Raji (cell line): ENCODE results near the gene MTRFR.

Experiments
- POLR2A ChIP-seq: IDR thresholded peaks from 2 replicates; pipeline ENCODE4 v1.6.1; 2011; ENCODE audit warnings: low read depth, low read length, control low read depth; ENCODE audit not compliant: insufficient read depth

MTRFR gene

DNA sequence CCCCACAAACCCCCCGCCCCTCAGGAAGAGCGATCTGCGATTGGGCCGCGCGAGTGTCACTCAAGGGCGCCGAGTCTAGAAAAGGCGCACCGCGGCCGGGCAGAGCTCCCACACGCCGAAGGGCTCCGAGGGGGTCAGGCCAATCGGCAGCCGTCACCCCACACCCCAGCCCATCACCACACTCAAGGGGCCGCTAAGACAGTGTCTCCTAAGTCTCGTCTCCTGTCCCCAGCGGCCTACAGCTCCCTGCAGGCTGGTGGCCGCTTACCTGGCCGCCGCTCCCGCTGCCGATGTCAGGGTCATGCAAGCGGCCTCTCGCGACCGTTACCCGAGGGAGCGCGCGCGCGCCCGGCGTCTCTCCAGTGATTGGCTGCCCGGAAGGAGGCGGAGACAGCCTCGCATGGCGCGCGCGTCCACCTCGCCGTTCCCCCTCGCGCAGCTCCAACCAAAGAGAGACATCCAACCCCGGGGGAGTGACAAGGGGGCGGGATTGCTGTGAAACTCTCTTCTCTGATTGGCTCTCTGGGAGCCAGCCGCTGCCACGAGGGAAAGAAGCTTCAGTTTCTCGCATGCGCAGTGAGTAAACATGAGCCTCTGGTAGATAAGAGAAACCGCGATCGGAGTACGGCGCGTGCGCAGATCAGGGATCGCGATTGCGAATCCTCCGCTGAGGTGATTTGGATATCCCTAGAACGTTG, at the start of gene MTRFR, which contains the start of gene MPHOSPH9:
MTRFR (plus strand) TSS at position 630 of the 698 bp plus-strand sequence. CDS start 20,239 bp downstream, outside the sequence.
MPHOSPH9 (minus strand) TSS at position 335 of the 698 bp plus-strand sequence. CDS start 2,777 bp downstream, outside the sequence.
- TF ChIP-seq POLR2A = peak; percentile 99

DNA sequence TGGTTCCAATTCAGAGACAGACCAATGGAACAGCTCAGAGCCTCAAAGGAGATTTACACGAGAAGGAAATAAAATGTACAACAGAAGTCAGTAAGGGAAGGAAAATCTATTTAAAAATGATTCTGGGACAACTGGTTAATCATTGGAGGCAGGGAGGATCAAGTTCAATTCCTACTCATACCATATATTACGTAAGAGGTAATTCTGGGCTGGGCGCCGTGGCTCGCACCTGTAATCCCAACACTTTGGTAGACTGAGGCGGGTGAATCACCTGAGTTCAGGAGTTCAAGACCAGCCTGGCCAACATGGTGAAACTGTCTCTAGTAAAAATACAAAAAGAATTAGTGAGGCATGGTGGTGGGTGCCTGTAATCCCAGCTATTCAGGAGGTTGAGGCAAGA, 45.6 kb upstream of the MTRFR start:
- no peak for TF ChIP-seq POLR2A

DNA sequence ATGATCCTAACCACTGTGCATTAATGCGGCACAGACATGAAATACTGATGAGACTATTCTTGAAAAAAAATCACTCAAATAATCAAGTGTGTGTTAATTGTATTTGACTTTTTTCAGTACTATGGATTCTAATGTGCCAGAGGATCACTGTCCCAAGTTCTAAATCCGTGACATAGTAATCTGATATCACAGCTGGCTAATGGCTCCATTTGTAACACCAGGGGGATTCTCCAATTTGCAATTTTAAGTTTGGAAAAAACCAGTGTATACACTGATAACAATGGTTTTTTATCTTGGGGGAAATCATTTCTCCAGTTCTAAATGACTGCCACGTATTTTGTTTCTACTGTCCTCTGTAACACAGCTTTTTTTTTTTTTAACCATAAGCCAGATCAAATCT, 33.3 kb upstream of the MTRFR start:
- TF ChIP-seq POLR2A = no peak

DNA sequence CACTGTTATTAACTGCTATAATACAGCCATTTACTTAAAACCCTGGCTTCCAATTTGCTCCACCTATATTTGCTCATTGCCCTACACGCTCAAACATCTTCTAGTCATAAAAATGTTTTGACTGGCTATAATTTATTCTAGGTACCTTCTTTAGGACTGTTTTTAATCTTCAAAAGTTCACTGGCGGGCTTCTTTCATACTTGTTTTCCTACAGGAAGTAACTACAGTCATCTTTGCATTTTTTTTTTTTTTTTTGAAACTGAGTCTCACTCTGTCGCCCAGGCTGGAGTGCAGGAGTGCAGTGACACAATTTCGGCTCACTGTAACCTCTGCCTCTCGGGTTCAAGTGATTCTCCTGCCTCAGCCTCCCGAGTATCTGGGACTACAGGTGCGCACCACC, 32.8 kb upstream of the MTRFR start:
- no peak for TF ChIP-seq POLR2A

DNA sequence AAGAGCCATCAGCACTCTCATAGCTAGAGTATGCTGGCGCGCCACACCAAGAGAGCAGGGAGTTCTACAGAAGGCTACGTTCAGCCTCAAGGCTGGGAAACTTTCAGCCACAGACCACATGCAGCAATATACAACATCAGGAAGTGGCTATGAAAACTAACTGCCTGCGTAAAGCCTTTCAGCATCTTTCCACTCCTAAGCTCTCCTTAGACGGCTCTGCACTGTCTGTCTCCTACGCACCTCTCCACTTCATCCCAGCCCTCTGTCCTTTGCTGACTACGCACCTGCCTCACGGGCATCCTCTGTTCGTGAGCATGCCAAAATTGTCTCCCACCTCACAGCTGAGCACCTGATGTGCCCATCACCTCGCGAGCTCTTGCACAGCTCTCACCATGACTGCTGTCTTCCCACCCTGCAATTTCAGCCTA, 10.0 kb upstream of the MTRFR start:
- no peak for TF ChIP-seq POLR2A

DNA sequence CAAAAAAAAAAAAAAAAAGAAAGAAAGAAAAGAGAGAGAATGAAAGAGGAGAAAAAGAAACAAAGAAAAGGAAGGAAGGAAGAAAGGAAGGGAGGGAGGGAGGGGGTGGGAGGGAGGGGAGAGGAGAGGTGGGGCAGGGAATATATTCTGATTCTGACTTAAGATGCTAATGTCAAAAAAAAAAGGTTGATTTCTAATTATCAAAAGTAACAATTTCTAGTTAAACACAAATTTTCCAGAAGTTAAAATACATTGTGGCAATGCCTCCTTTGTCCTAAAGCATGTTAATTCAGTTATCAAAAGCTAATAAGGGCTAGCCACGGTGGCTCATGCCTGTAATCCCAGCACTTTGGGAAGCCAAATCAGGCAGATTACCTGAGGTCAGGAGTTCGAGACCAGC, 7.8 kb upstream of the MTRFR start:
- no peak for TF ChIP-seq POLR2A

DNA sequence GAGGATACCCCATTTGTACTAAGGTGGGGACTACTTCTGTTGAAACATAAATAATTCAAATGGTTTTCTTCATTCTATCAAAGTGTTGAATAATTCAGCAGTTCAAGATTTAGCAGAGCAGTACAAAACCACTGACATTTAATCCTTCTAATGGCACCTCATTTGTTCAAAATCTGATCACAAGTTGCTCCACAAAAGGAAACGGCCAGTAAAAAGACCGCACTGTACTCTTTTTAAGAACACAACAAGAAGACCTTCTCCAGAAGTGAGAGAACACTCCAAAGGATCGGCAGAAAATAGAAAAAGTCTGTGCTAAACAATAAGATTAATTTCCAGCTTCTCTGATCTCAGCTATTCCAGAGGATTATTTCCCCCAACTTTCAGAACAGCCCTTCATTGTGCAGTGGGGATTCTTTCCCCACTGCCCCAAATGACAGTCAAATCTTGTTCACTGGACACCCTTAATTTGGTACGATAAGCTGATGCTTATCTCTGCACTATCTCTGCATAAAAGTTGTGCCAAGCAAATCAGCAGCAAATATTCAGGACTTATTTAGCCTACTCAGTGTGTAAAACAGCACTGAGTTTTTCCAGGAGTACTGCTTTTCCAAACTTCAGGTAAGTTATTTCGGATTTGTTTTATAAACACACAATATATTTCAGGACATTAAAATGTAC, 5.5 kb upstream of the MTRFR start:
- TF ChIP-seq POLR2A = no peak

DNA sequence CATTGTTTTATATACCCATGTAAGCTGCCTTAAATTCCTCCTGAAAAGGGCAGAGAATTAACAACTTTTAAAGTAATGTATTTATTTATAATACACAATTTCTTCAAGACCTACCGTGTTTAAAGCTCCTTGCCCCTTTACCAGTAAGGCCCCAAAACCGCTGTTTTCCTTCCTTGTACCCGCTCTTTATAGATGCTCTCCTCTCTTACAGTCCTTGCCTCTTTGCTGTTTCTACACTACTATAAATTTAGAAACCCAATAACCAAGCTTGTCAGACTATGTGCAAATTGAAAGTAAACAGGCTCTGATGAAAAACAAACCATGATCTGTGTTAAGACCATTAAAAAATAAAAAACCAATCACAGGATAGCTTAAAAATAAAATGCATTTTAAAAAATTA, 4.2 kb upstream of the MTRFR start:
- no peak for TF ChIP-seq POLR2A

DNA sequence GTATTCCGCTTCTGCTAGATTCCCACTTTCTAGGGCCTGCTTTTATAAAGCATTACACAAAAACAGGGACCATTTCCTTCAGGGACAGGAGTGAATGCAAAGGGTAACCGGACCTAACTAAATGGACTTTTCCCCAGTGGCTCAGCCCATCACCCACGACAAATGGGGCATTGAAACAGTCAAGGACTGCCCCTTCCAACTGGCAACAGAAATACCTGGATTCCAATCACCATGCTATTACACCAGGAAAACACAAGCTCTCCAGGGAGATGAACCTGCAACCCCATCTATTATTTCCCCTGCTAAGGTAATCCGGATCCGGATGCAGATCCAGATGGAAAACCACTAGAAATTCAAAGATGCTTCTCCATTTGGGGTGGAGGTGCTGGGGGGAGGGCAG, 1.3 kb upstream of the MTRFR start:
- no peak for TF ChIP-seq POLR2A

DNA sequence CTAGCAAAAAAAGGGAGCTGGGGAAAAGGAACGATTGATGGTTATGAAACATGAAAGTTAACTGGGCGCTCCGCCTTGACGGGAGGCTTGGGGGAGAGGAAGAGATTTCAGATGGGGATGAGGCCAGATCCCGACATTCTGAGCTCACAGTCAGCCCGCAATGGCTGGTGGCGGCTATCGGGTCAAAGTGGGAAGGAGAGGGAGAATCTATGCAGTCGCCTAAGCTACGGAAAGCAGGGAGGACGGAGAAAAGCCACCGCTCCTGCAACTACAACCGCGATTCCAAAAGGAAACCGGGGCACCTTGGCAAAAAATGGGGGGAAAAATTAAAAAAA, 797 bp upstream of the MTRFR start:
- no peak for TF ChIP-seq POLR2A

DNA sequence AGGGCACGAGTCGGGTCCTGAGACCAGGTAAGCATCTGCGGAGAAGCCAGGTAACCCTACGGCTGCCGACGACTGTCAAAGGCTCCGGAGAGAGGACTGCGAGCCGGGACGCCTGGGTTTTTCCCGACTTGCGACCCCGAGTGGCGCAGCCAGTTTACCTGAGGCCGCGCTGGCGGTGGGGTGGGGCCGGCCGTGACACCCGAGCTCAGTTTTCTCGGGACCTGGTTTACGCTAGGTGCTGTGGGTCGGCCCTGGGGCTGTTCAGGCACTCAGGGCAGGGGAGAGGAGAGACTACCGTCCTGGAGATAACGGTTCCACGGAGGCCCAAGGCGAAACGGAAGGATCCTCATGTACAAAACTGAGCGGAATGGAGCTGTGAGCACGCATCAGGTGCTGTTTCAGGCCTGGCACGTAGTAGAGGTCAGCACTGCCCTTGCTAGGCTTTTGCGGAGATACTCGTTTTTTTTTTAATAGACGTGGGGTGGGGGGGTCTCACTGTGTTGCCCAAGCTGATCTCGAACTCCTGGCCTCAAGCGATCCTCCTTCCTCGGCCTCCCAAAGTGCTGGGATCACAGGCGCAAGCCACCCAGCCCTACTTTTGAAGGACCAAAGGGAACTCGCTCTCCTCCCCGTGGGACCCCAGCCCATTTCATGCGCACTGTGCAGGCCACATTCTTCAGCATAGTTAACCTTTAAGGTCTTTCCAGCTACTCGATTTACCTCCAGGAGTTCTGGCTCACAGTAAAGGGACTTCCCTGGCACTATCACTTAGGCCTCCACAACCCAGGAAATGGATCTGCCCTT, 471 bp downstream of the MTRFR start:
- TF ChIP-seq POLR2A = no peak

DNA sequence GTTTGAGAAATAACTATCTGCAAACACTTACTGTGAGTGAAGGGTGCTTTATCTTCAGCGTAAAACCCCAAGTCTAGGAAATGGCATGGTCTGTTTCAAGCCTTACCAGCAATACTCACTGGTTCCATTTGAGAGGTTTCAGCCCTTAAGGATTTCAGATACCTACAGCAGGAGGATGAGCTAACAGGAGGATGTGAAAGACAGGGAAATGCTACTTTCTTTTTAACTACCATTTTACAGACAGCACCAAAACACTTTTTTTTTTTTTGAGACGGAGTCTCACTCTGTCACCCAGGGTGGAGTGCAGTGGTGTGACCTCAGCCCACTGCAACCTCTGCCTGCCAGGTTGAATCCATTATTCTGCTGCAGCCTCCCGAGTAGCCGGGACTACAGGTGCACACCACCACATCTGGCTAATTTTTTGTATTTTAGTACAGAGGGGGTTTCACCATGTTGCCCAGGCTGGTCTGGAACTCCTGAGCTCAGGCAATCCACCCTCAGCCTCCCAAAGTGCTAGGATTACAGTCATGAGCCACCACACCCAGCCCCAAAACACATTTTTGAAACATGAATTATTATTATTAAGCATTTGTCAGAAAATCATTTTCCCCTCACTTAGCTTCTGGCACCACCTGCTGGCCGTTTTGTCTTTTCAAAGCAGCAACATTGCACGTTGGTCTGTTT, 4.6 kb downstream of the MTRFR start:
- TF ChIP-seq POLR2A = no peak

DNA sequence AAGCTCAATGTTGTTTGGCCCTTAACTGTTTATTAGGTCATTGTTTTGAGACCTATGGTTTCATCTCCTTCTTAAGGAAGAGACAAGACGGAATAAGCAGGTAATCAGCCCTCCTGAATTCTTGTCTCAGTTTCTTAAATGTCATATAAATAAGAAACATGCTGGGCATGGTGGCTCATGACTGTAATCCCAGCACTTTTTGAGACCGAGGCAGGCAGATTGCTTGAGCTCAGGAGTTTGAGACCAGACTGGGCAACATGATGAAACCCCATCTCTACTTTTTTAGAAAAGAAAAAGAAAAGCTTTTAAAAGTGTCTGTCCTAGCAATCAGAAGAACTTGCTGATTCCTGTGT, 5.1 kb downstream of the MTRFR start:
- TF ChIP-seq POLR2A = no peak

DNA sequence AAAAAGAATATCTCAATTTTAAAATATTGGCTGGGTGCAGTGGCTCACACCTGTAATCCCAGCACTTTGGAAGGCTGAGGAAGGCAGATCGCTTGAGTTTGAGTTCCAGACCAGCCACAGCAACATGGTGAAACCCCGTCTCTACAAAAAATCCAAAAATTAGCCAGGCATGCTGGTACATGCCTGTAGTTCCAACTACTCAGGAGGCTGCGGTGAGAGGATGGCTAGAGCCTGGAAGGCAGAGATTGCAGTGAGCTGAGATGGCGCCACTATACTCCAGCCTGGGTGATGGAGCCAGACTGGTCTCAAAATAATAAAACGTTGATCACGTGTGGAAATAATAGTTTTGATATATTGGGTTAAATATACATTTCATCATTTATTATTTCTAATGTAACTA, 5.7 kb downstream of the MTRFR start:
- TF ChIP-seq POLR2A = no peak
